Measurements from ENCODE around the gene MYO7B.

The MYO7B gene

GRCh38 chr2:127619877-127620705 lies 84.6 kb downstream of the MYO7B start:
- H3K36me3 ChIP-seq (replicated peaks): no peaks in the 10 kb centered on the region
- H3K27me3 ChIP-seq (replicated peaks): no peaks in the 10 kb centered on the region
- TF ChIP-seq CTCF (IDR thresholded peaks at IDR 0.05; ENCODE audit: low read depth, low read length, missing control alignments): no peak
- no peak overlapping the region for H3K27ac ChIP-seq
- DNase-seq: no peak
- H3K4me3 ChIP-seq (ENCODE audit: low read depth, low read length): no peak overlapping the region
- in situ Hi-C loops (cut with HindIII; ENCODE audit: low pct_ligation_motif_present, low sequenced_read_pairs): no loop called here

- no peak for DNase-seq
- H3K4me3 ChIP-seq (ENCODE audit: low read depth, low read length): no peak overlapping the region
- H3K27ac ChIP-seq: no peak overlapping the region
- no peak for TF ChIP-seq CTCF (IDR thresholded peaks at IDR 0.05; ENCODE audit: low read depth, low read length, missing control alignments)
- in situ Hi-C loops (cut with HindIII; ENCODE audit: low pct_ligation_motif_present, low sequenced_read_pairs): no loop called here
- no peaks in the 10 kb centered on the region for H3K27me3 ChIP-seq (replicated peaks)
- H3K36me3 ChIP-seq (replicated peaks): no peaks in the 10 kb centered on the region
These were observed 85.4 kb downstream of the MYO7B start for GRCh38 chr2:127620866-127621265.

- H3K27me3 ChIP-seq (replicated peaks): no peaks in the 10 kb centered on the region
- no peak for DNase-seq
- no peak overlapping the region for H3K27ac ChIP-seq
- TF ChIP-seq CTCF (IDR thresholded peaks at IDR 0.05; ENCODE audit: low read depth, low read length, missing control alignments): no peak
- no peak overlapping the region for H3K4me3 ChIP-seq (ENCODE audit: low read depth, low read length)
- in situ Hi-C loops (cut with HindIII; ENCODE audit: low pct_ligation_motif_present, low sequenced_read_pairs): no loop called here
- no peaks in the 10 kb centered on the region for H3K36me3 ChIP-seq (replicated peaks)
These were observed 86.5 kb downstream of the MYO7B start for GRCh38 chr2:127621981-127622431.

- in situ Hi-C loops (cut with HindIII; ENCODE audit: low pct_ligation_motif_present, low sequenced_read_pairs): no loop called here
- no peak for DNase-seq
- Histone ChIP-seq H3K27ac (no peak overlapping the region), H3K4me3 (ENCODE audit: low read depth, low read length) (no peak overlapping the region), H3K36me3 (replicated peaks) (no peaks in the 10 kb centered on the region), H3K27me3 (replicated peaks) (no peaks in the 10 kb centered on the region)
- no peak for TF ChIP-seq CTCF (IDR thresholded peaks at IDR 0.05; ENCODE audit: low read depth, low read length, missing control alignments)
These were observed 87.3 kb downstream of the MYO7B start for GRCh38 chr2:127622561-127623387.

- in situ Hi-C loops (cut with HindIII; ENCODE audit: low pct_ligation_motif_present, low sequenced_read_pairs): no loop called here
- Histone ChIP-seq H3K27me3 (replicated peaks) (no peaks in the 10 kb centered on the region), H3K36me3 (replicated peaks) (no peaks in the 10 kb centered on the region), H3K27ac (no peak overlapping the region), H3K4me3 (ENCODE audit: low read depth, low read length) (no peak overlapping the region)
- TF ChIP-seq CTCF (IDR thresholded peaks at IDR 0.05; ENCODE audit: low read depth, low read length, missing control alignments): no peak
- DNase-seq: peak; percentile 72
These were observed 88.2 kb downstream of the MYO7B start for GRCh38 chr2:127623388-127624319.

Data from brain microvascular endothelial cell (primary cell).